Measurements from ENCODE around the gene TTC7B.
A peak's percentile ranks its signal among the peaks of the same experiment; 100 is the strongest.

Gene TTC7B

DNA sequence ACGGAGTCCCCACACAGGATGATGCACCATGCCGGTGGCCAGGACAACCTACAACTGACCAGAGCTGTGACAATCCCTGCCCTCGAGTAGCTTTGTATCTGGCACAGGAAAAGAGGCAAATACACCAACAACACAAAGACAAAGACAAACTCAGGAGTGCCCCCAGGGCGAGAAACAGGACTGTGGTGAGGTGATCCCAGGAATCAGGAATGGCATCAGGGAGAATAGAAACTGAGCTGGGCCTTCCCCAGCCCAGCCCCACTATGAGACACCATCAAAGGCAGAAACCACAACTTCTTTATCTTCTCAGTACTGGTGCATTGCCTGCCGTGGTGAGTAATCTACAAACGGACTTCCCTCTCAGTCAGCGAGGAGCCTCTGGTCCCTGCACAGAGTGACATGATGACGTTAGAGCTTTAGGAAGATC lies 157.7 kb downstream of the TTC7B start:
- DNase-seq (ENCODE audit: extremely low spot score, insufficient read length, low read depth): no peak

DNA sequence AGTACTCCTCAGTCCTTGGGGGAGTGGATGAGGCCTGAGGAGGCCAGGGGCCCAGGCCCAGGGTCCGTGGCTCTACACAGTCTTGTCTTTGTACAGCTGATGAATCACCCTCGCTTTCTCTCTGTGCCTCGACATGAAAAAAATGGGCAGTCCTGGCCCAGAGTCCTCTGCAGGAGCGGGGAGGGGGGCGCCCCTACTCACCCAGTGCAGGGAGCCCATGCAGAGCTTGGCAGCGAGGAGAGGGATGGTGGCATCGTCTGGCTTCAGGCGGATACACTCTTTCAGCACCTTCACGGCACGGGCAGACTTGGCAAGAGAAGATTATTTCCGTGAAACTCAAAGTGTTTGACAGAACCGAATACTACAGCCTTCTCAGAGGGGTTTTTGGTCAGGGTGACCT lies 159.3 kb downstream of the TTC7B start:
- FAIRE-seq (no peak), DNase-seq (ENCODE audit: extremely low spot score, insufficient read length, low read depth) (no peak)

More for the DNA sequence above, 157.7 kb downstream of the TTC7B start:
- FAIRE-seq: no peak

DNA sequence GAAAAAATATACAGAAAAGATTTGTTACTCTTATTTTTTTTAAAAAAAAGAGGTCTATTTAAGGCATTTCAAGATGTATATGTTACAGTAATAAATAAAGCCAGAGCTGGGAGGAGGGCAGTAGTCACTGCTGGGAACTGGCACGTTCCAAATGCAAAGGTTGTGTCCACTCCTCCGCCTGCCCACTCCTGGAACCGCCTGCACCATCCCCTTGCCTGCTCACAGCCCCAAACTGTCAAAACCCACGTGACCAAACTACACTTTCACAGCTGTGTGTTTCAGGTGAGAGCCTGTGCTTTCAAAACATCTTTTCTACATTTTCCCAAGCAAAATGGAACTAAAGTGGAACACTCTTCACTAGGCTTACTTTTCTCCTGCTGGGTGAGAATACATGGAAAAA lies 160.4 kb downstream of the TTC7B start:
- FAIRE-seq (peak; percentile 5), DNase-seq (ENCODE audit: extremely low spot score, insufficient read length, low read depth) (no peak)

DNA sequence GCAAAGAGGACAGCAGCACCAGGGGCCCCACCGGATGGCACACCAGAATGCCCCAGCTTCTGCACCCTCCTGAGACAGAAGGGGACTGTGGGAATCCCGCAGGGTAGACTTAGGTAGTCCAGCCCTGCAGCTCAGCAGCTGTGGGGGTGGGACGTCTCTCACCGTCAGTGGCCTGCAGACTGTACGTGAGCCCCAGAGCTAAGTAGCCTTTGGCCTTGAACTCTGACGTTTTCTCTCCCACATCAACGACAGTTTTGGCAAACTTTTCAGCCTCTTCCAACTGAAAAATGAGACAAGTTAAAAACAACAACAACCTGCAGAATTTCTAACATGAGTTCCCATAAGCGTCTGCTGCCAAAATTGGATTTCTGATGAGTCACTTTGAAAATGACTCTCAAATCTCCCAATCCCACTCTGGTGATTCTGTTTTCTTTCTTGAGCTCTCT lies 161.4 kb downstream of the TTC7B start:
- FAIRE-seq: no peak
- no peak for DNase-seq (ENCODE audit: extremely low spot score, insufficient read length, low read depth)

DNA sequence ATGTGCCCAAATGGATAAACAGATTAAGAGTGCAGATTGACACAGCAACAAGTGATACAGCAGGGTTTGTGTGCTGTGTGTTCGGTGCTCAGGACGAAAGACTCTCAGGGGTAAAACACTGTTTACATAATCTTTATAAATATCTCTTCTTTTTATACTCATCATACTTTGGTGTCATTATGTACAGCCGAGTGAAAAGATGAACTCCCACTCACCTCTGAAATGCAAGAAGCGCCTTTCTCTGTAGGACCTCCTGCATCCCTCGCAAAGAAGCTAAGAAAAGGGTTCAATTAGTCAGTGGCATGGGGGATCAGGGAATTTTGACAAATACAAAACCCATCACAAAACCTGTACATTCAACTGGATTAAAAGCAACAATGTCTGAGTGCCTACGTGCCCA lies 163.6 kb downstream of the TTC7B start:
- FAIRE-seq (no peak), DNase-seq (ENCODE audit: extremely low spot score, insufficient read length, low read depth) (no peak)

DNA sequence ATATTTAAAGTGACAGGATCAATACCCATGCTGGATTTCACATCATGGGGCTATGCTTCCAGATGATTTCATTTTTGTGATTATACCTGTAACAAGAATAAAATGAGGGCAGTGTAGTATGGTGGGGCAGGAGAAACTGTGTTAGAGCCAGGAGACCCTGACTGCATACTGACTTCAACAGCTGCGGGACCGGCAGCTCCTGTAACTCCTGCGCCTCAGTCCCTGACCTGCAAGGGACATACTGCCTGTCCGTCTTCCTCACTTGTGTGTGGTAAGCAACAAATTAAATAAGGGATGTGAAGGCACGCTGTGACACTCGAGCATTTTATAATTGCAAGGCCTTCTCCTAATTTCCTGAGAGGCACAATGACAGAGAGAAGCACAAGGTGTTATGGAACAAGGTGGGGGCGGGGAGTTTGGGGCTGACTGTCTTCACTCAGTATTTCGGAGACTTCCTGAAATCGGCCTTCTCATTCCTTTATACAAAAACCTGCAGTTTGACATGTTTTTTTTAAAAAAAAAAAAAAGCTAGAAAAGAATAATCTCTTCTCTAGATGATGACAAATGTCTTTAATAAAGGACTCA lies 164.2 kb downstream of the TTC7B start:
- no peak for FAIRE-seq
- DNase-seq (ENCODE audit: extremely low spot score, insufficient read length, low read depth): no peak

DNA sequence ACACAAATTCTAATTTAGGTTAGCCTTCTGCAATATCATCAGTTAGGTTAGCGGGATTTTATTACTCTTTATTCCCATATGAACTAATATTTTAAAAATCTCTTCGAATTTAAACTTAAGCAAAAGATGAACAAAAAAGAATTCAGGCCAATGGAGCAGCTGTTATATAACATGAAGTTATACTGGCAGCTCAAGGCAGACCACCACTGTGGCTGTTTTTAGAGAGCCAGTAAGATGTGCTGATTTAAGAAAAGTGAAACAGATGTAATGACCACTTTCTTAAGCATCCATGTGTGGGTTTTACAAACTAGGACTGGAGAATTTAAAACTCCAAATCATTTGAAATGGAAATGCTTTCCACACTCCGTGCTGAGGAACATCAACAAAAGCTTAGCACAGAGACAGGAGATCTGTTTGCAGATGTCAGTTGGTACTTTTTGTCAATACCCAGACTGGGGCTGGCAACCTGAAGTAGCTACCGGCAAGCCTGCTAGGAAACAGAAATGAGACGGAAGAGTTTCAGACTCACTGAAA lies 164.9 kb downstream of the TTC7B start:
- FAIRE-seq: no peak

DNA sequence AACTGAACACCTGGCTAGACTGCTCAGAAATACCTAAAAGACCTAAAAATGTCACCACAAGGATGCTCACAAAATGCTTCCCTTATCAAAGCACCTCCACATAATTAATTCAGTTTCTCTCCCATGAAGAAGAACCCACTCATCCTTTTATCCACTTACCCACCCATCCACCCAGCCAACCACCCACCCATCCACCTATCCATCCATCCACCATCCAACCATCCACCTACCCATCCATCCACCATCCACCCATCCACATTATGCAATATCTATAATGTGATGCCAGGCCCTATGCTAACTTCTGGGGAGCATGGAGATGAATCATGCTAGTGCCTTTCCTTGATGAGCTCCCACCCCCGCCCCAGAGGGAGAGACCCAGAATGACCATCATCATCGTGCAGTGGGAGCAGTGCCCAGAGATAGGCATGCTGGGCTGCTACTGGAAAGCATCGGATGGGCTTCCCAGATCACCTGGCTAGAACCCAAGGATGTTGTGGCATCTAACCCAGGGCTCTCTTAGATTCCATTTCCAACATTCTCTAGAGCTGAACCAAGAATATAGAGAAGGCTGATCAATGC lies 166.6 kb downstream of the TTC7B start:
- FAIRE-seq (no peak), DNase-seq (ENCODE audit: extremely low spot score, insufficient read length, low read depth) (no peak)

More for the DNA sequence above, 164.9 kb downstream of the TTC7B start:
- no peak for DNase-seq (ENCODE audit: extremely low spot score, insufficient read length, low read depth)

DNA sequence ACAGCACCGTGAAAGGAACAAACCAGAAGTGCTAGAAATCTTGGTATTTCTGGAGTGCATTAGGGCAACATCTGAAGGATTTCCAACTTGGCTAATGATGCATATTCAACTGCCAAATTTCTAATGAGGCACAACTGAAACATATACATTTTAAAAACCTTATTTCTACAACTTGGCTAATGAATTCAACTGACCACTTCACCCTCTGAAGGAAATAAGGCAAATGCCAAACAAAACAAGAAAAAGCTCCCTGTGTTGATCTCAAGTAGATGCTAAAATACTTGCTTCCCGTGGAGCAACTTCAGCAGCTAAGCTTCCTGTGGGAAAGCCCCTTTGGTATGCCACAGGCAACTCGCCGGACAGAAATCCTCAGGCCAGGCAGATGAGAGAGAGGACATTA lies 167.1 kb downstream of the TTC7B start:
- DNase-seq (ENCODE audit: extremely low spot score, insufficient read length, low read depth) (no peak), FAIRE-seq (no peak)

DNA sequence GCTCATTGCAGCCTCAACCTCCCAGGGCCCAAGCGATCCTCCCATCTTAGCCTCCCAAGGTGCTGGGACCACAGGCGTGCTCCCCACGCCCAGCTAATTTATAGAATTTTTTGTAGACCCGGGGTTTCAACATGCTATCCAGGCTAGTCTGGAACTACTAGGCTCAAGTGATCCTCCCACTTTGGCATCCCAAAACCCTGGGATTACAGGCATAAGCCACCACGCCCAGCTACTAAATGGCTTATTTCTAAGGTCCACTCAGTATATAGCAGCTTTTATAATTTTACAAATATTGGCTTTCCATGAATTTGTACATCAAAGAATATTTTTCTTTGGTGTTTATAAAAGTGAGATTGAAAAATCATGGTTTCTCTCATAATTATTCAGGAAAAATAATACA lies 167.8 kb downstream of the TTC7B start:
- no peak for DNase-seq (ENCODE audit: extremely low spot score, insufficient read length, low read depth)
- no peak for FAIRE-seq

DNA sequence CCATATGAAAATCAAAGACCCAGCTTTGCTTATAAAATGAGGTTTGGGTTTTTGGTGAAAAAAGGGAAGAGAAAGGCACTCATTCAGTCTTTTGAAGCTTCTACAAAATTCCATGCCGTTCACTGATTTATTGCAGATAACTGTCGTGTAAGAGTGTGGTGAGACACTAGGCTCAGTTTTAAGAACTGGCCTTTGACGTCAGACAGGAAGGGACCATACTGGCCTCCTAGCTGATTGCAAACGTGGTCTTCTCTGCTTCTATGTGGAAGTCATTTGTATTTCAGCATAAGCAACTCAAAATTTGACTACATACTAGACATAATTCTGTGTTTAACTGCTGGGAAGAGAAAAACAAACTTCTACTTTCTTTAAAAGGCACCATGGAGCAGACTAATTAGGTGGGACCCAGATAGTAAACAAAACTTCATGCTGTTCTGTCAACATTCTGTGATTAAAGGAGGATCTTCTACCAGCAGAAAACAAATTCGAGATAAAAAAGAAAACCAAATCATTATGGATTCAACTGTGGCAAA lies 168.7 kb downstream of the TTC7B start:
- FAIRE-seq: no peak

DNA sequence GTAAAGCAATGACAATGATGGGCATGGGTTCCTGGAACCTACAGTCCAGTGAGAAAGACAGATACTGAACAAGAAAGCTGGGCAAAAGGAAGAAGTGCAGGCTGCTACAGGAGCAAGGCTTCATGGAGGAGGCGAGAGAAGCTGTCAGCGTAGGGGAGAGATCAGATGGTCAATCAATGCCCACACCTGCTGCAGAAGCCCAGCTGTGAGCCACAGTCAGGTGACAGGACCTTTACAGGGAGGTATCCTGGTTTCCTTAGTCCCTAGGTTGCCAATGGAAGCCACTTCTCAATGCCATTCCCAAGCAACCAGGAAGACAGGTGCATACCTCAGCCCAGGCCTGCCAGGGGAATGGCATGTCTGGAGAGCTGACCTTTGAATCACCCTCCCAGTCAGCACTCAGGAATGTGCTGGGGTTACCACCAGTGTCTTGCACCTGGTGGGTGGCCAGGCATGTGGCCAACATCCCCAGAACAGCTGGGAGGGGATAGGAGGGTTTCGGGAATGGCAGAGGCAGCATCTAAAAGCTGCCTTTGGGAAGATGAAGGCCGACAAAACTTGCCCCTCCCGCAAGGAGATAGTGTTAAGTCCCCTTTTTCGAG lies 170.3 kb downstream of the TTC7B start:
- FAIRE-seq (no peak), DNase-seq (ENCODE audit: extremely low spot score, insufficient read length, low read depth) (no peak)

More for the DNA sequence above, 168.7 kb downstream of the TTC7B start:
- DNase-seq (ENCODE audit: extremely low spot score, insufficient read length, low read depth): no peak

DNA sequence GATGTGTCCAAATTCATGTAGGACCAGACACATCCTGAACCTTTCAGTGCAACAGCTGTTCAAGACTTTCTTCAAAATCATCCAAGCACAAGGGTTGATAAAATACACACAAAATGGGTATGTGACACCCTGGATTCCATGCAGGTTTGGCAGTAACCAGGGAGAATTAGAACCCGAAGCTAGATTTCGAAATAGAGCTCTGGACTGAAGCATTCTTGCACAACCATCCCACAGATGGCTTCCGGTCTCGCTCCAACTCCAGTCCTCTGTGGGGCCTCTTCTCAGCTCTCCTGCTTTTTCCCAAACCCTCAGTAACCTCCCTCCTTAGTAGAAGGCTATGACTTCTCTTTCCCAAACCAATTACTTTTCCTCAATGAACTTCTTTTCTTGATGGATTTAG lies 171.3 kb downstream of the TTC7B start:
- FAIRE-seq (no peak), DNase-seq (ENCODE audit: extremely low spot score, insufficient read length, low read depth) (no peak)

DNA sequence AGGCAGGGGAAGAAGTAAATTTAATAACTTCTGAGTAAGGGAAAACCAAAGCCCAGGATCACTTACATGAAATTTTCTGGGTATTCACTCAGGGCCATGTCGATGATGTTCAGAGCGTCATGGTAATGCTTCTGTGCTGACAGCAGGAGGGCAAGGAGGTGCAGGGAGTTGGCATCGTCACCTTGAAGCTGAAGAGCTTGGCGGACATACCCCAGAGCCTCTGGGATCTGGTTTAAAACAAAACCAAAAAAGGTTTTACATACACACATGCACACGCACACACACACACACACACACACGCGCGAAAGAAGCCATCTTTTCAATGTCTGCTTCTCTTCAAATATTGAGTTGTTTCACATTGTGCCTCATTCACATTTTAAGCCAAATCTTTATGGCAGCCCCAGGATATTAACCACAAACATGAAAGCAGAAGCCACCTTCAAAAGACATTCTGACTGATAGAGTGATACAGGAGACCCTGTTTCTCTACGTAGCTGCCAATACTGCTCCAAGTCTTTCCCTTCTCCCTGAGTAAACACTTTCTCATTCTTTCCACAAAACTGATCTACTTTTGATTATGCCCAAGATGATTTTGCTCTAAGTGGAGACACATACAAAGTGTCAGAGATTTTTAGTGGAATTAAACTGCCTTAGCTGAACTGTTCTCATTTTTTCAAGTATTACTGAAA lies 172.1 kb downstream of the TTC7B start:
- FAIRE-seq (no peak), DNase-seq (ENCODE audit: extremely low spot score, insufficient read length, low read depth) (no peak)

DNA sequence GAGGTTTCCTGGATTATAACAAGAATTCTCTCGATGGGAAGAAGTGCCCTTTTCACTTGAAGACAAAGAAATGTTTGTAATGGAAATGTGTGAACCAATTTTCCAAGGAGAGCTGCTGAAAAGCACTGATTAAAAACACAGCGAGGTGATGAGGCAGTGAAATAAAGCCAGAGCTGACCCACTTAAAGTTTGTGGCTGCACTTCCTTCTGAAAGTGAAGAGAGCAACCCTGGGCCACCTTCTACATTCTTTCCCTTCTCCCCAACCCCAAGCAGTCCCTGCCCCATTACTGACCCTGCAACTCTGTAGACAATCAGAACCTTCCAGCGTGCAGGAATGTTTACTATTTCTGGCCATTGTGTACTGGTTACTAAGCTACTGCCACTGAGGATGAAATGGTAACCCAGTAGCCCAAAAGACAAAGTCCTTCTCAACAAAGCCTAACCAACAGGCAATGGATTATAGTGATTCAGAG lies 173.9 kb downstream of the TTC7B start:
- DNase-seq (ENCODE audit: extremely low spot score, insufficient read length, low read depth) (no peak), FAIRE-seq (no peak)

DNA sequence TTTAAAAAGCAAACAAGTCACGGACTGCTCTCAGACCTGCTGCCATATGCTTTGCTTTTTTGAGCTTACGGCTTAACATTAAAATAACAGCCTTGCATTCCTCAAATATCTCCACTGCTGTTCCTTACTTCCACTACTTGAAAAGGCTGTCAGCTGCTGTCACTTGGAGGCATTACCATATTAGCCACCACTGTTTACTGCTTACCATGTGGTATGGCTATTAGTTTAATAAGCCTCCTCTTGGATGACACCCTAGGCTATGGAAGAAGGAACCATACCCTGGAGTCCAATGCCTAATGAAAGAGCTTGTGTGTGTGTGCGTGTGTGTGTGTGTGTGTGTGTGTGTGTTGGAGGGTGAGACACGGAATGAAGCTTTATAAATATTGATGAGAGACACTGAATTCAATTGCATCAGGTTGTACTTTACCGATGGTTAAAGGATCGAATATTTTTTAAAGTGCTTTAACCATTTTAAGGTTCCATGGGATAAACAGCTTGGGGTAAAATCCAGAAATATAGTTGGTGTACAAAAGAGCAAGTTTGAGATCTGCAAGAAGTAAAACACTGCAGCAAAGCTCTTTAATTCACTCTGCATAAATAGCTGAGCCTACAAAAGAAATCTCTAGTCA lies 174.5 kb downstream of the TTC7B start:
- DNase-seq (ENCODE audit: extremely low spot score, insufficient read length, low read depth): no peak
- no peak for FAIRE-seq

DNA sequence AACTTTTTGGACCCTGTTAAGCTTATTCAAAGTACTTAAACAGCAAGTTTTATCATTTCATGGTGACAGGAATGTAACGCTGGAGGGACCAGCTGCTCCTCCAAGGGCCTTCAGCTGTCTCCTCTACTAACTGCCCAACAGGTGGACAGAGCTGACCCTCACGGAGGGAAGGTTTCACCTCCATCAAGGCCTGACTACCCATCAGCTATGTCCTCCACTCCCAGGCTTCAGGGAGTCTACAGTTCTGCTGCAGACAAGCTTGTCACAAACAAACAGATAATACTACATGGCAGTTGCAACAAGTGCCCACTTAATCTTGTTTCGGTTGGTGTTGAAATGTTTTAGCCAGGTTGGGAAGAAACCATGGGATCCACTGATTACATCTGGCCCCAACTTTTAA lies 175.1 kb downstream of the TTC7B start:
- no peak for FAIRE-seq
- DNase-seq (ENCODE audit: extremely low spot score, insufficient read length, low read depth): no peak

DNA sequence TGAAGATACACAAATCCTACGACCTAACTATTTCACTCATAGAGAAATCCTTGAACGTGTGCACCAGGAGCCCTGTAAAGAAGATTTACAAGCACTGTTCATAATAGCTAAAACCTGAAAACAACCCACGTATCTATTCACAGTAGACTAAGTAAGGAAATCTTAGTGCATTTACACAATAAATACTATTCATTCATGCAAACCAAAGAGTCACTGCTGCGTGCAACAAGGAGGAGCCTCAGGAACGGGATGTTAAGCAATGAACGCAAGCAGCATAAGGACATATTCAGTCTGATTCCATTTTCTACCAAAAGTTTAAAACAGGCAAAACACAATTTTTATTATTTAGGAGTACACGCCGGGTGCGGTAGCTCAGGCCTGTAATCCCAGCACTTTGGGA lies 176.6 kb downstream of the TTC7B start:
- FAIRE-seq (no peak), DNase-seq (ENCODE audit: extremely low spot score, insufficient read length, low read depth) (no peak)

DNA sequence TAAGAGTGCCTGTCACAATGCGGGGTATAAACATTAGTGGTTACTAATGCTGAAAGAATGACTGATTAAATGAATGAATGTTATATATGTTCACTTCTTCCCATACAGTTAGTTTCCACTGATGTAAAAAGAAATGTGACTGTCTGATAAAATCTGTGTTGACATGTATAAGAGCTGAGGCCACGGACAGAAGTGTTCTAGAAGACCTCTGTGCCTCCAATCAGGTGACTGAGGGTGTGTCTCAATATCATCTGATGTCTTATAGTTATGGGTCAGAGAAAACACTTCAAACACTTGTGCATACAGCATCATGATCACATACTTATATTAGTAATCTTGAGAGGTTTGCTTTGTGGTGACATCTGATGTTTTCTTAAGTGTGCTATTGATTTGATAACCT lies 183.4 kb downstream of the TTC7B start:
- FAIRE-seq: no peak
- DNase-seq (ENCODE audit: extremely low spot score, insufficient read length, low read depth): no peak

DNA sequence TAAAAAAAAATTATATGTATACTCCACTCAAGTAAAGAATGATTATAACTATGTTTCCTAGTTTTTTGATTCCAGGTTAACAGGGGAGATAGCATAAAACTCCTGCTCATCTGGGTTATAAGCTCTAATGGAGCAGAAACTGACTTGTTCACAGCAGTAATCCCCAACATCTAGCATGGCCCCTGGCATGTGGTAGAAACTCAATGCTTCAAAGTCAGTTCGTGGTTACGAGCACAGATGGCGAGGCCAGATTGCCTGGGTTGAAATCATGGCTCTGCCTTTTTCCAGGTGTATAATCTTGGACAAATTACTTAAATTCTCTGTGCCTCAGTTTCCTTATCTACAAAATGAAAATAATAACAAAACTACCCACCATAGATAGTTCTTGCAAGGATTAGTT lies 183.8 kb downstream of the TTC7B start:
- FAIRE-seq: no peak
- no peak for DNase-seq (ENCODE audit: extremely low spot score, insufficient read length, low read depth)

All from GM18507 (cell line).